NCI-H146 (cell line): Measurements from ENCODE around the gene ISG20L2.

ENCODE experiments used
- DNase-seq: peaks from one replicate; lab custom pipeline; 2025; lab: John Stamatoyannopoulos, UW

ISG20L2 gene

DNA sequence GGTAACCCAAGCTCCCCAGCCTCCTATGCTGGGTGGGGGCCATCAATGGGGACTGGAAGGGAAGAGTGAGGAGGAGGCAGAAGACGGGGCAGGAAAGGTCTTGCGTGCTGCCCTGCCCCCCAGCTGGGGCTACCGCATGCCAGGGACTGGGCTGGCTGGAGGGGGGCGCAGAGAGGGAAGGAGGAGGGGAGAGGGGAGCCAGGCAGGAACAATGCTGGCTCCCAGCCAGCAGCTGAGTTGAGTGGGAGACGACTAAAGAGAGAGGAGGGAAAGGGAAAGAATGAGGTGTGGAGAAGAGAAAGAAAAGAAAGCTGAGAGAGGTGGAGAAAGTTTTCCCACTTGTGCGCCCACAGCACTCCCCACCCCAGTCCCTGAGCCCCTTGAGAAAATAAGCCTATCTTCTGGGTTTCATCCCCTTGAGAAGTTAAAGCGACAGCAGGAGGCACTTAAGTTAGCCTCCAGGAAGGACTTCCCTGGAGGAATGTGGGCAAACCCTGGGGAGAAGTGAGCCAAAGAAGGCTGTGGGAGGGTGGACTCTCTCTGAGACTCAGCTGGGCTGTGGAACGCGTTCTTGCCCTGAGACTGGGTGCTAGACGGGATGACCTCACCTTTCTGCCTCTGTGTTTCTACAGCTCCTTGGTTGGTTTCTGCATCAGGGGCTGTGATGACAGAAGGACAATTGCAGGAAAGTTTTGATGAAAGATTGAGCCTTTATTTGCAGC, 38.5 kb downstream of the ISG20L2 start:
- no peak for DNase-seq

DNA sequence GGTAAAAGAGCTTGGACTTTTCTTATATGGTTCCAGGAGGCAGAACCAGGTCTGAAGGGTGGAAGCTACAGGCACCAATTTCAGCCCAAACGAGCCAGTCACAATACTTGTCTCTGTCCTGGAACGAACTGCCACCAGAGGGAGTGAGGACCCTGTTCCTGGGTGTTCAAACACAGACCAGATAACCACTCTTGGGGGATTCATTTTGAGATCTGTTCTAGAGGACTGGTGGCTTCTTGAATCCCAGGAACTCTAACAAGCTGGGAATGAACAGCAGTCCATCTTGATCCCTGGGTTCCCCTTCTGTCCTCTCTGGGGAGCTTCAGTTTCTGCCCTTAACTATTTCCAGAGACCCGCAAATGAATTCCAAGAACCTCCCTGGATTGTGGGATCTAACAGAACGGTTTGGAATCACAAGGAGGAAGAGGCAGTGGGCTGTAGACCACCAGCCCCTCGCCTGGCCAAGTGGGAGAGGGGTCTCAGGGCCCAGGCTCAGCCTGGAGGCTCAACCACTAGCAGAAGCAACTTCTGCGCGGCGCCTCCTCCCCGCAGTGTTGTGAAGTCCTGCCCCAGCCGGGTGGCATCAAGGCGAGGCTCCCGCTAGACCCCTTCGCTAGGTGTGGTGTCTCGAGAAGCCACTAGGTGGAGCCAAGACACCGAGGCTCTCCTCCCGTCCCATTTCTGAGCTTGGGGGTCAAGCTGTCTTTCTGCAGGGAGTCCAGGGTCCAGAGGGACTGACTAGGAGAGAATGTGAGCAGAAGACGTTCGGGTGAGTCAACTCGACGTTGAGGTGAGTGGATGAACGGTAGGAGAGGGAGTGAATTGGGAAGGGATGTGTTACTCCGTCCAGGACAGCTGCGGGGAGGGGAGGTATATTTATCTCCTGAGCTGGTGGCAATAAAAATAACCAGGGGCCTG, 39.3 kb downstream of the ISG20L2 start:
- peak; percentile 76 for DNase-seq

DNA sequence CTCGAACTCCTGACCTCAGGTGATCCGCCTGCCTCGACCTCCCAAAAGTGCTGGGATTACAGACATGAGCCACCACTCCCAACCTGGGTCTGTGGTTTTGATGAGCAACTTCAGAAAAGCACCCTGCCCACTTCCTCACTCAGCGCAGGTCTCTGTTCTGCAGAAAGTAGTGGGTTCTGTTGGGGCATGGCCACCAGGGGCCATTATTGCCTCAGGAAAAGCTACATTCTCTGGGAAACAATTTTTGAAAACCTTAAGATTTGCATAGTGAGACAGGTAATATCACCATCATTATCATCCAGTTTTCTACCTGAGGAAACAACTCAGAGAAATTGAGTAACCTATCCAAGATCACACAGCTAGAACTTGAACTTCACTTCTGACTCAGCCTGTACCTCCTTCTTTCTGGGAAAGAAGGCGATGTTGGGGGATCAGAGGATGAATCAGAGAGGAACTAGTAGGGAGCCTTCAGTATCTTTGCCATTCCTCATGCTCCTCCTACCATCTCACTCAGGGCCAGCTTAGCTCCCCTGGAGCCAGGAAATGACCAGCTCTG, 44.3 kb downstream of the ISG20L2 start:
- no peak for DNase-seq

DNA sequence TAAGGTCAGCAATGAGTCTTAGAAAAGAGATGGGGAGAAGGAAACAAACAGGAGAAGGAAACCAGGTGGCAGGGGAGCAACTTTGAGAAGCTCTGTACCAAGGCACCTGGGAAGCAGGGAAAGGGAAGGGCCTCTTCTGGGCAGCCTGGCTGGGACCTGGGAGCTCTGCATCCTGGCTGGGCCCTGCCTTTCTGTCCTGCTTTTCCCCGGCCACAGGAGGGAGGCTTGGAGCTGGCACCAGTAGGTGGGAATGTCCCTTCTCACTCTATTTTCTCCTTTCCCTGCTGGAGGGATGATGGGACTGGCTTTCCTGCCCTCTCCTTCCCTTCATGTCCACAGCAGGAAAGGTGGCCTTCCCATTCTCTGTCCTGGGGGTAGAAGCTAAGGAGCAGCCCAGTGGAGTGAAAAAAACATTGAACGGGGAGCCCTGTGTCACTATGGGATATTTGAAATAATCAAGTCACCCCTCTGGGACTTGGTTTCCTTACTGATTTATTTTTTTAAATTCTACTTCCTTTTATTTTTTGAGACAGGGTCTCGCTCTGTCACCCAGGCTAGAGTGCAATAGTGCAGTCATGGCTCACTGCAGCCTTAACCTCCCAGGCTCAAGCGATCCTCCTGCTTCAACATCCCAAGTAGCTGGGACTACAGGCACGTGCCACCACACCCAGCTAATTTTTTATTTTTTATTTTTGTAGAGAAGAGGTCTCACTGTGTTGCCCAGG, 46.2 kb downstream of the ISG20L2 start:
- no peak for DNase-seq

DNA sequence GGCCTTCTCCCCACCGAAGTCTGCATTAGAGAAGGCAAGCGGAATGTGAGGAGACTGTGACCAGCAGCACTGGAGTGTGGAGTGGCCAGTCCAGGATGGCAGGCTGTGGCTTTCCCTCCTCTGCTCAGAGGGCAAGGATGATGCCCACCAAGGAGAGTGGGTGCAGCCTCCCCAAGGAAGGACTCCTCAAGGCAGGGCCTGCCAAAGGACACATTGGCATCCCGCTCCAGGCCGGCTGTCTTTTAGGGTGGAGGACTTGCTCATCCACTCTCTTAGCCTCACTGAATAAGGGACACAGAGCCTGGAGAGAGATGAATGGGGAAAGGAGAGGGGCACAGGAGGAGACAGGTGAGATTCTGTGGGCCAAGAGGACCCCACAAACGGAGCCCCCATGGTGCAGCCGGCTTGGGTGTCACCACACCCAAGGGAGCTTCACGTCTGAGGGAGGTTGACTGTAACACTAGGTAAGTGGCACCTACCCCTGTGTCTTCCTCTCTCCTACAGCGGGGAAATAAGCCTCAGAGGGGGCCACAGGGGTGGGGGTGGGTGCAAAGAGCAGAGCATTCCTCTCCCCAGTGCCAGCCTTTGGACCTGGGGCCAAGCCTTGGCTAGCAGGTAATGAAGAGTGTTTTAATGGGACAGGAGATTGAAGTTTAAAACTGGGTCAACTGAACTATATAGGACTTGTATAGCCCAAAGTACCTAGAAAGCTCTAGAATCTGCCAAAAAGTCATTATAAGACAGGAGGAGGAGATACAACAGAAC, 47.2 kb downstream of the ISG20L2 start:
- DNase-seq: no peak

DNA sequence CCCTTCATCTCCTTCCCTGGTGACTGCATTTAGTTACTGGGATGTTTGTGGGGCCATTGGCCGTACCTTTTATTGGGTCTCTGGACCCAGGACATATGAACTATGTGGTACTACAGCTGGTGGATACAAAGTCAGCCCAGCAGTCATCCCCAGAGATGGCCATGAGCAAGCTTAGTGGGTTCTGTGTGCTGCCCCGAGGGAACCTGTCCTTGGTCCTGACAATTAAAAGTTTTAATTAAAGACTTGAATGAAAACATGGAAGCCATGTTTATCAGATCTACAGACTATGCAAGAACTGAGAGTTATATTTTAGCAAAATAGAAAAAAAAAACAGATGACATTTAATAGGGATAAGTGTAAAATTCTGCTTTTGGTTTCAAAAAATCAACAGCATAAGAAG, 48.5 kb downstream of the ISG20L2 start:
- no peak for DNase-seq

DNA sequence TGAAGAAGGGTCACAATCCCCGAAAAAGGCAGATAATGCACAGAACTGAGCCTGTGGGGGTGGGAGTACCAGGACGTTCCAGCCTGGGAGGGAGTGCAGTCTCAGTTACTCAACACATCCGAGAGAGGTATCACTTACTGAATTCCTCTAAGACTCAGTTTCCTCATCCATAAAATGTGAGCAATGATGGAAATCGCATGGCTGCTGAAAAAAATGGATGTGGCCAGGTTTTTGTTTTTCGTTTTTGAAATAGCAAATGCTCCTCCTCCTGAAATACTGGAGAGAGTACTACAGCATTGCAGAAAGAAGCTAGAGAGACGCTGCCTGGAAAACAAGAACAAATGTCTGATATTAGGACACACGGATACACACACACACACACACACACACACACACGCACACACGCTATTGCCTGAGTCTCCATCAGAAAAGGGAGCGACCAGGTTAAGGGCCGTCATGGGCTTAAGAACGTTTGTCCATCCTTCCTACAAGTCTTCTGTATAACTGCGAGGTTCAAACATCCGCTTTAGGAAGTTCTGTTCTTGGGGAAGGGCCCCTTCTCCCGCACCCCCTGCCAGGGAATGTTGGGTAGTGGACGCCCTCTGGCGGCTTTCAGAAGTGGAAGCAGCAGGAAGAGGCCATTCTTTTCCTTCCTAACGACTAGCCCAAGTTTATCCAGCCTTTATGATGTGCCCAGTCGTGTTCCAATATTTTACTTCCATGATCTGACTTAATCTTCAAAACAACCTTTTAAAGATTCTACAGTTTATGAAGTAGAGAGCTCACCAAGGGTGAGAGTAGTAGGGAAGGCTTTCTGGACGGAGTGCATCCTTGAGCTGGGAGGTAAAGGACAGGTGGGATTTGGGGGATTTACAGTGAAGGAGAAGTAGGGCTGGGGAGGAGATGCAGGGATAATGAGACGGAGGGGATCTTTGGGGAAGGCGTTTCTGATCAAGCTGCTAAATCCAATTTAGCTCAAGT, 50.7 kb downstream of the ISG20L2 start:
- DNase-seq: peak; percentile 70

GRCh38 chr1:156676820-156677615, 51.5 kb downstream of the ISG20L2 start, which contains the start of gene NES:
TSS of gene NES (minus strand) at chr1:156677407. CDS start at chr1:156677264, 143 bp downstream.
- peak; percentile 77 for DNase-seq

DNA sequence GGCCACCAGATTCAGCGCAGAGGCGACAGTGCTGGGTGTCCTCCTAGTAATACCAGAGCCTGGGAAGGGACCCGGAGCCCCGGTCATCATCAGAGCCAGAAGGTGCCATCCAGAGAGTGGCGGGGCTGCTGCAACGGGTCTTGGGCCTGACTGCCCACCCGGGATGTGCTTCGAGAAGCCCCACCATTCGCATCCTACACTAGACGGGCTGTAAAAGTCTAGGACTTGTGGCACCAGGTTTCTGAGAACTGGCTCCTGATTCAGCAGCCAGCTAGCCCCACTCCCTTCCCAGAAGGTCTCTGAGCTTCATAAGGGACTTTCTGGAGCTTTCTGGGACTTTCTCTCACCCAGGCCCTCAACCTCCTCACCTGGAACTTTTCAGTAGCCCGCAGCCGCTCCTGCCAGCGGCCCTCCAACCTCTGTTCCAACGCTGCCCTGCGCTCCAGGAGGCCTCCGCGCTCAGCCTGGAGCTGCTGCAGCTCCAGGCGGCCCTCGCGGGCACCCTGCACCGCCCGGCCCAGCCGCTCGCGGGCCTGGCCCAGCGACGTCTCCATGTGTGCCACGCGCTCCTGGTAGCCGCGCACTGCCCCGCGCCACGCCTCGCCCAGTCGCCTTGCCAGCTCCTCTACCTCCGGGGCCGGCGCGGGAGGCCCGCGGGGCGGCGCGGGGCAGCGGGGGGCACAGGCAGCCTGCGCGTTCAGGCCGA, 52.3 kb downstream of the ISG20L2 start:
- DNase-seq: peak; percentile 40

DNA sequence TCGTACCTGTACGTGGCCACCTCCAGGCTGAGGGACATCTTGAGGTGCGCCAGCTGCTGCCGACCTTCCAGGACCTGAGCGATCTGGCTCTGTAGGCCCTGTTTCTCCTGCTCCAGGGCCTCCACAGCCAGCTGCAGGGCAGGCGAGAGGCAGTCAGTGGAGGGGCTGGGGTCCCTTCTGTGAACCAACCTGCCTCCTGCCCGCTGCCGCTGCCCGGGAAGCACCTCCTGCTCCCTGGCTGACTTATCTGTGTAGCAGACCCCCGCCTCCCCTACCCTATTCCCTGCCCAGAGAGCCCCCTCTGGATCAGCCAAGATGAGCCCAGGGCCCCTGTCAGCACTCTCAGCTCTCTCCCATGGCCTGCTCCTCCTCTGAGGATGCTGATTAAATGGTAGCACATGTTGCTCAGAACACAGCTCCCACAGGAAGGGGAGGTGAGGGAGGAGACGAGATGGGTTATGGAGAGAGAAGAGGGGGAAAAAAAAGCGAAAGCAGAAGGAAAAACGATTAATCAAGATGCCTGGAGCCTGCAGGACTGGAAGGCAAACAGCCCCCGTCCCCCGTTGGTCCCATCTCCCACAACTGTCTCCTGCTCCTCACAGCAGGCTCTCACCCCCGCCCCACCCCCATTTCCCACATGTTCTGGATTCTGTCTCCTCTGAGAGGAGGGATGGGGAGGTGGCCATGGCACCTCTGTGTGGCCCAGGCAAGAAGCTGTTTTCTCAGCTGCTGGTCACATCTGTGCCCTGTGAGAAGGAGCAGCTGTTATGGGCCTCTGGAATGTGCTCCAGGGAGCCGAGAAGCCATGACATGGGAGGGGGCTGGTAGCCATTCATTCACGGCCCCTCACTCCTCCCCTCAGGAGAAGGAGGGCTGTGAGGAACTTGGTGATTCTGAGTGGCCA, 53.1 kb downstream of the ISG20L2 start:
- DNase-seq: no peak

GRCh38 chr1:156673387-156674121, 55.0 kb downstream of the ISG20L2 start:
- peak; percentile 48 for DNase-seq
